BJ (cell line): ENCODE measurements around the gene NINJ2. TPM values are rescaled to one million over a fixed set of nuclear protein-coding genes. Genes with fewer than 3 reads are reported as not detected.

Experiments used
- CTCF ChIA-PET: fragments of 350-600 bp; formaldehyde crosslinking; extraction: SDS; loops from one replicate; lab custom pipeline; 2021; ENCODE audit warnings: antibody characterized with exemption, inconsistent platforms; lab: Yijun Ruan, JAX
- POLR2A ChIA-PET: fragments of 300-600 bp; sonication (Branson Sonifier 250); formaldehyde crosslinking; extraction: SDS; loops from one replicate; lab custom pipeline; 2021; ENCODE audit warnings: antibody characterized with exemption; lab: Charles Lee
- DNase-seq: peaks from one replicate; pipeline ENCODE4 v3.0.0-alpha.2; 2011; ENCODE audit warnings: low read depth
- H3K27me3 ChIP-seq: 2 replicates; pipeline ENCODE4 v1.6.0; 2011; ENCODE audit warnings: low read length; ENCODE audit not compliant: control insufficient read depth, insufficient read depth
- H3K36me3 ChIP-seq: 2 replicates; pipeline ENCODE4 v1.5.1; 2011; ENCODE audit warnings: low read length; ENCODE audit not compliant: control insufficient read depth, insufficient read depth
- H3K4me3 ChIP-seq: 2 replicates; pipeline ENCODE4 v1.5.1; 2011; ENCODE audit warnings: low read depth, mild to moderate bottlenecking, control low read depth, low read length
- CTCF ChIP-seq: IDR thresholded peaks from 2 replicates; pipeline ENCODE4 v1.5.1; 2011; ENCODE audit warnings: low read depth, mild to moderate bottlenecking, control low read depth, inconsistent platforms, low read length, moderate library complexity; ENCODE audit not compliant: insufficient read depth
- polyA plus RNA-seq: library from polyadenylated mRNA; depleted of rRNA; stranded (reverse); fragments of >200 nt; gene quantifications from 2 replicates; pipeline ENCODE4 v1.2.3, GENCODE V29; 2011

Gene NINJ2
- polyA plus RNA-seq, 1 experiment = 0.32 TPM

DNA sequence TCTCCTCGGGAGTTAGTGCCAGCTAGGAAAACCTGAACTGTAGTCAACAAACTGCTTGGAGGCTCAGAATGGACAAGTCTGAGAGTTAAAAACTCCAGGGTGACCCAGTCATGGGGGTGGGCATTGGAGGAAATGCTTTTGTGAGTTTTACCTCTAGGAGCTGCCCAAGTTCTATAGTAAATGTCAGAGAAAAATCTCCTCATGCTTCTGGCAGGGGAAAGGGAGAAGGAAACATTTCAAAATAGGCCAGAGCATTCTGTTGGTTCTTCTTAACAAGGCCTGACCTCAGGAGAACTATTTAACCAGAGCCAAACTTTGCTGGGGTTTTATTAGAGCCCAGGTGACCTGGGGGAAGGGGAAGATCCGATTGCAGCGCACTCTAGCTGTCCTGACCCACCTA lies 12.3 kb downstream of the NINJ2 start:
- H3K4me3 ChIP-seq = no peak overlapping the region
- DNase-seq = no peak
- POLR2A ChIA-PET = no interaction called here
- CTCF ChIA-PET = interaction anchor here (1.7 kb wide), 1 partner anchor 12 kb away, joined by 4 read pairs; no protein-coding TSS in a partner anchor
- TF ChIP-seq CTCF = no peak
- H3K36me3 ChIP-seq = no peaks in the 10 kb centered on the region
- H3K27me3 ChIP-seq = no peaks in the 10 kb centered on the region; the same call in 1 of the 2 replicates

- ChIA-PET CTCF (no interaction called here), POLR2A (no interaction called here)
- no peak overlapping the region for H3K4me3 ChIP-seq
- no peaks in the 10 kb centered on the region; the same call in 1 of the 2 replicates for H3K27me3 ChIP-seq
- no peaks in the 10 kb centered on the region for H3K36me3 ChIP-seq
- TF ChIP-seq CTCF = no peak
- no peak for DNase-seq
Observed at GRCh38 chr12:647385-648085, 15.7 kb downstream of the NINJ2 start.

DNA sequence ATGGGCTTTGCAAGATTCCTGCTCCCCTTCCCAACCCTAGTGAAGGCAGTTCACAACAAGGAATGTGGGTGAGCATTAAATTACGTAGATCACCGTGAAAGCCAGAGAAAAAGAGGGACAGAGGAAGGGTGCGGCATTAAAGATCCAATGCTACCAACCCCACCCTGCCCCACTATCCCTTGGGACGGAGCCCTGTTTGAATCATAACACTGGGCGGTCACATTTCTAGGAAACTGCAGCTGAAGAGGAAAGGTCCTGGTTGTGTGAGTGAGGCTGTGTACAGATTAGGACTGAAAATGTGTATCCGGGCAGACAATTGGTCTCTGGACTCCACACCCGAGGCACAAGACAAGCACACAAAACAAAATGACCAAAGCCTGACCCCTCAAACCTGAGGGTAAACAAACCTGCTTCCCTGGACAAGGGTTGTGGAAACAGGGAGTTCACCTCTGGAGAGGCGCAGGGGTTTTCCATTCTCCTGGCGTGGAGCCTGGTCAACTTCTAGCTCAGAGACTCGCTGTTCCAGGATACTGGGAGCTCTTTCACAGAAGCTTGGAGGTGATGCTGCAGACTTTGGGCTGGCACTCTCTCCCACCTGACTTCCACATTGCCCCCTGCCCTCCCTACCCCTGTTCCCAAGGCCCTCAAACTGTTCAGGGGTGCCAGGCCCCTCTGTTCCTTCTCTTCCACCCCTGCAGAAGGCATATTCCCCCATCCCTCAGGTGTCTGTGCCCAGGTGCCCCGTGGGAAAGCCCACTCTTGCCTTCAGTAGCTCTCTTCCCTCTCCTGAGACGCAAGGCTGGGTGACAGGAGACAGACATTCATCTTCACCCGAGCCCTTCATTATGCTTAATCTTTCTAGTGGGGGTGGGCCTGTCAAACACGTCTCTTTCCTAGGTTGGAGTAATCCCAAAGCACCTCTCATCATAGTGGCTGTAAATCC lies 16.5 kb downstream of the NINJ2 start:
- Histone ChIP-seq H3K27me3 (no peaks in the 10 kb centered on the region; the same call in 1 of the 2 replicates), H3K4me3 (no peak overlapping the region), H3K36me3 (no peaks in the 10 kb centered on the region)
- no peak for DNase-seq
- ChIA-PET POLR2A (no interaction called here), CTCF (interaction anchor here (1.4 kb wide), 1 partner anchor 71 kb away, joined by 6 read pairs; no protein-coding TSS in a partner anchor)
- TF ChIP-seq CTCF = no peak

DNA sequence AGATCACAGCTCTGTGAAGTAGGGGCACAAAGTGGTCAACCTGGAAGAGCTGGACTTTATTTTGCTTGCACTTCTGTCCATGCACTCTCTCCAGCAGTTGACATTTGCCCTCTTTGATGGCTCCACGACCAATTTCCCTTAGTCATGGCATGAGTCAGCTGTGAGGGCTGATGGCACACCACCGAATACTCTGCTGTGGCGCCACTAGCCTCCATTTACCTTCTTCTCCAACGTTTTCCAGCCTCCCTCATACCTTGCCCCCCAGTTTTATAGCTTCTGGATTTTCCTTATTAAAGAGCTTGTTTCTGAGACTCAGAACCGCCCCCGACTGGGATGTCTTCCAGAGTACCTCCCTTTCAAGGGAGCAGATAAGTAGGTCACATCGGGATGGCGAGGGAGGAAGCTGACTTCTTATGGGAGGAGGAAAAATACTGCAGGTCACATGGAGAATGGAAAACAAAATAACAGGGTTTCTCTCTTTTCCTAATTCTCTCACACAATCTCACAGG lies 17.6 kb downstream of the NINJ2 start:
- Histone ChIP-seq H3K27me3 (no peaks in the 10 kb centered on the region; the same call in 1 of the 2 replicates), H3K4me3 (no peak overlapping the region), H3K36me3 (no peaks in the 10 kb centered on the region)
- CTCF ChIA-PET = interaction anchor here (0.9 to 1.4 kb wide), 2 partner anchors 17 to 70 kb away, joined by 3 to 6 read pairs; no protein-coding TSS in a partner anchor
- TF ChIP-seq CTCF = no peak
- DNase-seq = no peak
- POLR2A ChIA-PET = no interaction called here
